Endothelial cell (in vitro differentiated cells): ENCODE data around the gene SOAT1. TPM values are rescaled to one million over a fixed set of nuclear protein-coding genes. Genes with fewer than 3 reads are reported as not detected.
"Not testable (repeated sequence)": the region's sequence is repeated elsewhere in the genome, so short reads cannot be mapped to it uniquely, and the experiment has no call there.

Source experiments
- DNase-seq: peaks from one replicate; pipeline ENCODE4 v3.0.0; 2021; ENCODE audit warnings: low spot score
- H3K27ac Mint-ChIP-seq: one replicate; pipeline ENCODE4 v1.8.0; 2021; ENCODE audit warnings: mixed read lengths, inconsistent platforms; ENCODE audit not compliant: unreplicated experiment
- H3K27me3 Mint-ChIP-seq: one replicate; pipeline ENCODE4 v1.8.0; 2021; ENCODE audit warnings: mild to moderate bottlenecking, moderate library complexity, mixed read lengths, inconsistent platforms; ENCODE audit not compliant: unreplicated experiment
- H3K36me3 Mint-ChIP-seq: one replicate; pipeline ENCODE4 v1.8.0; 2021; ENCODE audit warnings: mild to moderate bottlenecking, low read depth, mixed read lengths, inconsistent platforms; ENCODE audit not compliant: unreplicated experiment
- H3K4me1 Mint-ChIP-seq: one replicate; pipeline ENCODE4 v1.8.0; 2021; ENCODE audit warnings: mild to moderate bottlenecking, mixed read lengths, inconsistent platforms; ENCODE audit not compliant: unreplicated experiment
- H3K4me3 Mint-ChIP-seq: one replicate; pipeline ENCODE4 v1.8.0; 2021; ENCODE audit warnings: mild to moderate bottlenecking, mixed read lengths, inconsistent platforms; ENCODE audit not compliant: unreplicated experiment
- H3K9me3 Mint-ChIP-seq: one replicate; pipeline ENCODE4 v1.8.0; 2021; ENCODE audit warnings: mixed read lengths, inconsistent platforms; ENCODE audit not compliant: unreplicated experiment
- CTCF ChIP-seq: fragments of 200-600 bp; sonication (generic); IDR thresholded peaks from one replicate; pipeline ENCODE4 v1.5.0; 2021; ENCODE audit warnings: antibody characterized with exemption; ENCODE audit not compliant: unreplicated experiment
- total RNA-seq: library from RNA; stranded (reverse); fragmentation: NEBNext Ultra II Directional; extraction: Animal tissue kit (Norgen Biotek cat#: 25700); gene quantifications from one replicate; pipeline ENCODE4 v1.2.1, GENCODE V29; 2021; ENCODE audit not compliant: unreplicated experiment

Gene SOAT1
- total RNA-seq, 1 donor from 2014 or later, result 24.1 TPM

DNA sequence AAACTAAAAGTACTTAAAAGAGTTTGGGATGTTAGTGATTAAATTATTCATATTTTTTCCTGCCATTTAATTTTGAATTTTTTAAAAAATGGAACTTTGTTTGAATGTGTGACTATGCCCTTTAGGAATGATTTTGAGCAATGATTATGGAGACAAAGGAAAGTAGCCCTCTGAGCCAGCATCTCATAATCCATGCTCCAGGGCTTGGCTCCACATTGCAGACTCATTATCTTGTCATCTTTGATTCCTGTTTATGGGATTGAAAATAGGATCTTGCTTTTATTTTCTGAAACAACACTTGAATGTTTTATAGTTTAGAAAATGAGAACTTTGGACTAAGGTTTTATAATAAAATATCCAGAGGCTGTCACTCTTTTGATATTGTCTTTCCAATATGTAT is 86.7 kb downstream of the SOAT1 start:
- no peak for TF ChIP-seq CTCF
- H3K27me3 Mint-ChIP-seq, result no peaks in the 10 kb centered on the region
- no peak overlapping the region for H3K4me3 Mint-ChIP-seq
- no peak overlapping the region for H3K27ac Mint-ChIP-seq
- no peaks in the 10 kb centered on the region for H3K9me3 Mint-ChIP-seq
- no peak for DNase-seq
- no peaks in the 10 kb centered on the region for H3K4me1 Mint-ChIP-seq
- H3K36me3 Mint-ChIP-seq, result no peaks in the 10 kb centered on the region

GRCh38 chr1:179384027-179384426 is 90.4 kb downstream of the SOAT1 start:
- no peaks in the 10 kb centered on the region for H3K27me3 Mint-ChIP-seq
- H3K4me3 Mint-ChIP-seq, result no peak overlapping the region
- H3K27ac Mint-ChIP-seq, result no peak overlapping the region
- no peaks in the 10 kb centered on the region for H3K9me3 Mint-ChIP-seq
- H3K36me3 Mint-ChIP-seq, result no peaks in the 10 kb centered on the region
- no peak for DNase-seq
- H3K4me1 Mint-ChIP-seq, result no peaks in the 10 kb centered on the region
- TF ChIP-seq CTCF, result no peak

- Mint-ChIP-seq H3K4me3 (no peak overlapping the region), H3K27ac (no peak overlapping the region), H3K4me1 (no peaks in the 10 kb centered on the region), H3K9me3 (no peaks in the 10 kb centered on the region), H3K27me3 (no peaks in the 10 kb centered on the region), H3K36me3 (no peaks in the 10 kb centered on the region)
- DNase-seq, result no peak
- no peak for TF ChIP-seq CTCF
Observed at GRCh38 chr1:179385510-179385909, 91.9 kb downstream of the SOAT1 start.

DNA sequence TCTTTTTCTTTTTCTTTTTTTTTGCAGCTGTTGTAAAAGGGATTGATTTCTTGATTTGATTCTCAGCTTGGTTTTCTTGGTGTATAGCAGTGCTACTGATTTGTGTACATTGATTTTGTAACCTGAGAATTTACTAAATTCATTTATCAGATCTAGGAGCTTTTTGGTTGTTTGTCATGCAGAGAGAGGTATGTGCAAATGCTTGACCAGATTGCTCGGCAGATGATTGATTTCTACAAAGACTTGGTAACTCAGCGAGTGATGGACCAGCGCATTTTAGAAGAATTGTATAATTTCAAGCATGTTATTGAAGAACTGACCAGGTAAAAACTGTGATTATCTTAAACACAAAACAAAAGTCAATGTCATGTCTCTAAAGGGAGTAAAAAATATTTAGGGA is 100.1 kb downstream of the SOAT1 start:
- H3K4me1 Mint-ChIP-seq, result no peaks in the 10 kb centered on the region
- H3K36me3 Mint-ChIP-seq, result no peaks in the 10 kb centered on the region
- no peak for TF ChIP-seq CTCF
- DNase-seq, result no peak
- H3K4me3 Mint-ChIP-seq, result no peak overlapping the region
- H3K27ac Mint-ChIP-seq, result no peak overlapping the region
- no peaks in the 10 kb centered on the region for H3K9me3 Mint-ChIP-seq
- H3K27me3 Mint-ChIP-seq, result no peaks in the 10 kb centered on the region

DNA sequence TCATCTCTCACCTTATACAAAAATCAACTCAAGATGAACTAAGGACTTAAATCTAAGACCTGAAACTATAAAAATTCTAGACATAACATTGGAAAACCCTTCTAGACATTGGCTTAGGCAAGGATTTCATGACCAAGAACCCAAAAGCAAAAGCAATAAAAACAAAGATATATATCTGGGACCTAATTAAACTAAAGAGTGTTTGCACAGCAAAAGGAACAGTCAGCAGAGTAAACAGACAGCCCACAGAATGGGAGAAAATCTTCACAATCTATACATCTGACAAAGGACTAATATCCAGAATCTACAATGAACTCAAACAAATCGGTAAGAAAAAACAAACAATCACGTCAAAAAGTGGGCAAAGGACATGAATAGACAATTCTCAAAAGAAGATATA is 105.8 kb downstream of the SOAT1 start:
- H3K27me3 Mint-ChIP-seq, H3K4me1 Mint-ChIP-seq, H3K4me3 Mint-ChIP-seq, DNase-seq, H3K9me3 Mint-ChIP-seq, H3K27ac Mint-ChIP-seq, H3K36me3 Mint-ChIP-seq: not testable (repeated sequence)

Other genes starting within 250 kb of the SOAT1 start
- gene TOR3A, start 211.7 kb upstream of the SOAT1 start, total RNA-seq, result 15.2 TPM
- gene ABL2, start 64.1 kb upstream of the SOAT1 start, total RNA-seq, result 160 TPM
- not detected for gene AXDND1, start 72.2 kb downstream of the SOAT1 start, total RNA-seq